GM19438 (cell line): ENCODE results near the gene ANKS1A.

Source experiments
- ATAC-seq: cut with Tn5 transposase; IDR thresholded peaks from one replicate; pipeline ENCODE4 v1.9.1; 2021; ENCODE audit warnings: low read depth; ENCODE audit not compliant: unreplicated experiment

The ANKS1A gene

DNA sequence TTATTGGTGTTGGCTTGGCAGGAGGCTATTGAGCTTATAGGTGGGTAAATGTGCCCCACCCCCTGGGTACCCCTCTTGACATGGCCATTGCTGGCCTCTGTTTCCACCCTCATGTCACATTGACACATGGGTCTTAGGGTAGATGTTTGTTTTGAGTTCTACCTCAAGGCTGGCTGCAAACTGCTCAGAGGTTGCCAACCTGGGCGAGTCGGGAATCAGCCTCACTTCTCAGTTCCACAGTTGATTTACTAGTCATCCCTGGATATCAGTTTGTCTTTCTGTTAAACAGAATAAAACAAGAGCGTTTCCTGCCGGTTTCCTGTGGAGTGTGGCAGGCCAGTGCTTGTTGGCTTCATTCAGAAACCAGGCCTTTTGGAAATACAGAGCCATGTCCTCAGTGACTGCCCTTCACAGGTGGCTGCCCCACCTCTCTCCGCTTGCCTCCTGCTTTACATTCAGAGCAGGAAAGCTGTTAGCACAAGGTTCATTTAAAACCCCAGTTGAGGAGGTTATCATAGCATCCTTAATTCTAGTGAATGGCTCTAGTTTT is 146.5 kb downstream of the ANKS1A start:
- ATAC-seq: no peak

DNA sequence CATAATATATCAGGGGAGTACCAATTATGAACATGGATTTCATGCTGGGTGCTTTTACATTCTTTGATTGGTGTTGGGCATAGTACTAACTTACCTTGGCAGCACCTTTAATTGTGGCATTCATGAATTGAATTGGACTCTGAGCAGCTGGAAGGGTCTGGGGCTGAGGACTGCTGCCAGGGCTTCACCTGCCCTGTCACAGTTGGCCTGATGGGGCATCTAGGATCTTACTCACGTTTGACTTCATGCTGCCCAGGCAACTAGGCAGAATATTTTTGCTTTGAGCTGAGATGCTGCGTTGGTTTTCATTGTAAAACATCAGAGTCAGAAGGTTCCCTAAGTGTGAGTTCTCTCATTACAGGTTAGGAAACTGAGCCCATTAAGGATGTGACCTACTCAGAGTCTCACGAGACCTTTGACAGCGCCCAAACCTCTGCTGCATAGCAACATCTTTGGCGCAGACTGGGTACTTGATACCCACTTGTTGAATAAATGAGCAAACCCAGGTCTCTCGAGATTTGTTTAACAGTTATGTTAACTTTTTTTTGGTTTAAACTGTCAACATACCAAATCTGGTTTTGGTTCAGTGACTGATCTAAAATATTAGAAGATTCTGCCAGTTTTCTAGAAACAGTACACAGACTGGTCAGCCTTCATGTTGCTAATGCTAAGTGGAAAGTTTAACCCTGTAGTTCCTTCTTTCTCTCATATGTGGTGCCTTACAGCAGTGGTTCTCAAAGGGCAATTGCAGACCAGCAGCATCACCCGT is 147.2 kb downstream of the ANKS1A start:
- ATAC-seq: no peak

DNA sequence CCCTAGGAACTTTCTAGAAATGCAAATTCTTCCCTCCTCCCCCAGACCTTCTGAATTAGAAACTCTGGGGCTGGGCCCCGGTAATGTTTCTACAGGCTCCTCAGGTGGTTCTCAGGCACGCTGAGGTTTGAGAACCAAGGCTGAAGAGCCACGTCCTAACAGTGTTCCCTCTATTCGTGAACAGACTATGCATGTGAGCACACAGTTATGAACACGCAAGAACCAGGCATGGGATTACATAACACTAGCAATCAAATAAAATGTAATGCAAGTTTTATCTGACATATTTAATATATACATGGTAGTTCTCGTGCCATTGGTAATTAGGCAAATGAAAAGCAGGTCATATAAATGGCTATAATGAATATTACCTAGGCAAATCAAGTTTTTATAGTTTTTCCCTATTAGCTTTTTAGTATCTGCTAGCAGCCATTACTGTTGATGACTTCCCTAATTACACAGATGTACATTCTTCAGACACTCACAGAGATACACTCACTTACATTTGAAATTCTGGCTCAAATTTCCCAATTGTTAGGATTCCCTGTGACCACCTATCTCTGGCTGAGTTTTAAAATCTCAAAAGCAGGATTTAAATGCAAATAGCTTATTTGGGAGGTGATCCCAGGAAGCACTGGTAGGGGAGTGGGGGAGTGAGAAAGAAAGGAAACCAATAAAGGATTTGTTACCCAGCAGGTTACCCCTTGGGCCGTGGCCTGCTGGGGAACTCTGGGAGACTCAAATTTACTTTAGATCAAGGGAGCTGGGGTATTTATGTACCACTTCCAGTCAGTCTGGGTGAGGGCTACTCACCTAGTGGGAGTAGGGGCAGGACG is 148.0 kb downstream of the ANKS1A start:
- ATAC-seq: no peak

DNA sequence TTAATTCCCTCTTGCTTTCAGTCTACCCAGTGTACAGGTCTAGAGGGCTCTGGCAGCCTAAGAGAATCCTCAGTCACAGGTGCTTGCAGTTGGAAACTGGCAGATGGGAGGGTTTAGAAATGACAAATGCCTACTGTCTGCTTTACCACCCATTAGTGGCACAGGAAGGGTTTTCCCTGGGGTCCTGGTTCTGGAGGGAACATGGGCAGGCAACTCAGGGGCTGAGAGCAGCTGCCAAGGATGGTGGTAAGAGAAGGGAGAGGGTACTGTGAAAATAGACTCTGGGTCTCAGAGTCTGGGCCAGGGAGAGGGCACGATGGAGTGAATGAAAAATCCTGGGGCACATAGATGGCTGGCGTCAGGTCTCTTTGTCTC is 148.6 kb downstream of the ANKS1A start:
- no peak for ATAC-seq

DNA sequence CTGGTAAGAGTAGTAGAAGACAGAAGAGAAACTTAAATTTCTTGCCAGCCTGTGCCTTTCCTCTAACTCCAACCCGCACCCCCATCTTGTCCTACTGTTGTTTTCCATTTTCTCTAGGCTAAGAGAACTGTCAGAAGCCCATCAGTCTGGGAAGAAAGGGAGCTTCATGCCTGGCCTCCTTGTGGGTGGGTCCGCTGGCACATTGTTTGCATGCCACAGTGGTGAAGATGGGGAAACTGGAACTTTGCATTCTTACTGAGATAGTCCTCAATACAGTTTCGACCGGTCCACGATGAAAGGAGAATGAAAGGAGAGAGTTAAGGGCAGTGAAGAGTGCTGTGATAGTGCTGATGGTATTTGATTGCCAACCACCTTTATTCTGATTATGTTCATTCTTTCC is 149.0 kb downstream of the ANKS1A start:
- ATAC-seq: no peak

DNA sequence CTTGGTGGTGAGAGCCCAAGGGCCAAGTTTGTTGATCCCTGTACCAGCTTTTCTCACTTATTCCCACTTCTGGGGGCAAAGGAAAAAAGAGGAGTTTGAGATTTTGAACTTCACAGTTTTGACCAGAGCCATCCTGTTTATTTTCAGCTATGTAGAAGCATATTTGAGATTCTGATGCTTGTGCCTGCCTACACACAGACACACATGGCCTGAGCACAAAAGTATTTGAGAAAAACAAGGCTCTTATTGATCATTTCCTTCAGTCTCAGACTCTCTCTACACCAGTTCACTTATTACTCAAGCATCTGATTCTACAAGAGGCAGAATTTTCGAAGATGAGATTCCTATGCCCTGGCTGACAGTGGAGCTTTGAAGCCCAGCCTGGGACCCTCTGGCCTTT is 151.3 kb downstream of the ANKS1A start:
- ATAC-seq: no peak

DNA sequence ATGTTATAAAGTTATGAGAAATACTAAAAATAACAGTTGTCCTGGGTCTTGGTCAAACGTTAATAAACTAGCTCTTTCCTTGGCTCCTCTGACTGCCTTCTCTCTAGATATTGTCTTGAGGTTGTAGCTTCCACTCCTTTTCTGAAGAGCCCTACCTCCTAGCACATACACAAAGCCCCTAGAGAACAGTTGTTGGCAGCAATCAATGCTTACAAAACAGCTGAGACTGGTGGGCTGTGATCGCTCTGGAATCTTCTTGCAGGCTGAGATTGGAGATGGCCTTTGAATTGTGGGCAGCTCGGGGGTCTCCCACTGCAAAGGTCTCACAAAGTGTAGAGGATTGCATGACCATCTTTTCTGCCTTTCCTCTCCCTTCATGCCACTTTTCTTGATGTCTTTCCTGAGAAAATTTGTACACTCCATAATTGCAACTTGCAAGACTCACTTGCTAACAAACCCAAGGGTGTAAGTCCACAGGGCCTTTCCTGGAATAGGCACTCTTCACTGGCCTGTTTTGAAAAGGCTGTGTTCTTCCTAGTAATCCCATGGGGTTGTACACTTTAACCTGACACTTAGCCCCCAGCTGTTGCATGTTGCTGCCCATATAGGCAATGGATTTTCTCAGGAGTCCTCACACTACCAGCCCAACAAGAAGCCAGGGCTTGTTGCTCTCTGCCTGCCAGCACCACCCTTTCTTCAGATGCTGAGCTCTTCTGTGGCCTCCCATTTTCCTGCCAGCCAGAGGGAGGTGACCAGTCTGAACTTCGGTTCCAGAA is 152.2 kb downstream of the ANKS1A start:
- ATAC-seq: no peak

DNA sequence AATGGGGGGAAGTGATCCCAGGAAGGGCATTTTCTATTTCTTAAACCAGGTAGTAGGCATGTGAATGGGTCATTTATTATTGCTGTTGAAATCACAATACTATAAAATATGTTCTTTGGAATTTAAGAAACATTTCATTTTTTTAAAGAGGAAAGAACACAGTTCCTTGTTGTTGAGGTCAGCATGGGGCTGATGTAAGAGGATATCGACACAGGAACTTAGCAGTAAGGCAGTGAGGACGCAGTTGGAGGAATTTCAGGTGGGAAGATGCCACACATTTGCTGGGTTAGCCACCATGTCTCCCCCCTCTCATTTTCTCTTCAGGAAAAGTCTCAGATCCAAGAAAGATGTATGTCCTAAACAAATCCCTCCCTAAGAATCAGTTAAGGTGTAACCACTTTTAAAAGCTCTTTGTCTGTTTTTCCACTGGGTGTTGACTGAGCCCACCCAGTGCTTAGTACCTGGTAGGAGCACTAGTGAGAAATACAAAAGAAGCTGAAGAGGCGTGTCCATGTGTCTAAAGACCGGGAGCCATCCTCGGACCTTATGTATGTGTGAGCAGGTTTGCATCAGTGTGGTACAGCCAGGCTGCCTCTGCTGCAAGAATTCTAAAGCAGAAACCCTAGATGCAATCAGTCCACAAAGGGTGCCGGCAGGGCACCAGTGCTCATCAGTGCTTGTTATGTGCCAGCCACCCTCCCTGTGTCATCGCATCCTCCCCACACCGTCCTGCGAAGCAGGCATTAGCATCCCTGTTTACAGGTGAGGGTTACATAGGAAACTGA is 153.2 kb downstream of the ANKS1A start:
- ATAC-seq: no peak

DNA sequence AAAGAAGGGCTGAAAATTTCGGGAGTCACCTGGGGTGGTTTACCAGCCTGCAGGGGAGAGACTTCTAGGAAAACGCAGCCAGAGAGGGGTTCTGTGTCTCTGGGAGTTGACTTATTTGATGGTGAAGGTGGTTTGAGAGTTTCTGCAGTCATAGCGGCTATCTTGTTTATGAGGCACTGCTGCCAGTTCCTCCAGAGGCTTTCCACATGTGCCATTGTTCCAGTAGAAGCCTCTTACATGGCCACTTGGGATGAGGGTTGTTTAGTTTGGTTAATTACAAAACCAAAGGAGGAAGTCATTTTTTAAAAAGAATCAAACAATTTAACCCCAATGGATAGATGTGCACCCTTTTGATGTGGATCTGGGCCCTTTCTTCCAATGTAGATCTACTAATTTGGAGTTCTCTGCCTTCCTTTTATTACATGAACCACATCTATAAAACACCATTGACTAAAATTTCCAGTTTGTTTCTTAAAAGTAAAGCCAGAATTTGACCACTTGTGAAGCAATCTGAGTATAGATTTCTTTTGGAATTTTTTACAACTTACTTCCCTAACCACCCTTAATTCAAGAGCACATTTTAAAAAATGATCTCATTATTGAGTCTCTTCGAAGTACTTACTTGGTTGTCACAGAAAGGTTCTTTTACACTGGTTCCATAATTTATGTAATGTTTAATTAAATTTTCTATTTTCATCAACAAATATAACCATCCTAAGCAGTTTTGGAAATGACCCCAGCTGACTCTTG is 154.5 kb downstream of the ANKS1A start:
- no peak for ATAC-seq

DNA sequence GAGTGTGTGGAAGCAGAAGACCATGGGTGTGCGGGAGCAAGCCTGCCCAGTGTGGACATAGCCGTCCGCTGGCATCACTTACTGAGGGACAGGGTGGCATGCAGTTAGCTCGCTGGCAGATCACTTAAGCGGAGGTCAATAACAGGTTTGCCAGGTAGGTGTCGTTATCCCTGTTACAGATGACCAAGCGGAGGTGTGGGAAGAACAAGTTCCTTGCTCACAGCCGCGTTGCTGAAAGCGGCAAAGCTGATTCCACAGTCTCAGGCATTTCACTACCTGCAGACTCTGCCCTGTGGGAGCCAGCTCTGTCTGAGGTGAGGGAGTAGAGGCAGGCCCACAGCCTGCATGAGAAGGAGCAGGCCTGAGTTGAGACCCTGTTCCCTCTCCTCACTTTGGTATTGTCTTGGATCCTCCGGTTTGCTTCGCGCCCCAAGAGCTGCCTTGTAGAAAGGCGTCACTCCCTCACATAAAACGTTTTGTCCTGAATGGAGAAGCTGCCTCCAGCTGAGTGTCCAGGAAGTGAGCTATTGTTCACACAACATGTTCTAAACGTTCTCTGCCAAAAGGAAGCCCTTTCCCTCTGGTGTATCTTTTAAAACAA is 155.2 kb downstream of the ANKS1A start:
- ATAC-seq: no peak

DNA sequence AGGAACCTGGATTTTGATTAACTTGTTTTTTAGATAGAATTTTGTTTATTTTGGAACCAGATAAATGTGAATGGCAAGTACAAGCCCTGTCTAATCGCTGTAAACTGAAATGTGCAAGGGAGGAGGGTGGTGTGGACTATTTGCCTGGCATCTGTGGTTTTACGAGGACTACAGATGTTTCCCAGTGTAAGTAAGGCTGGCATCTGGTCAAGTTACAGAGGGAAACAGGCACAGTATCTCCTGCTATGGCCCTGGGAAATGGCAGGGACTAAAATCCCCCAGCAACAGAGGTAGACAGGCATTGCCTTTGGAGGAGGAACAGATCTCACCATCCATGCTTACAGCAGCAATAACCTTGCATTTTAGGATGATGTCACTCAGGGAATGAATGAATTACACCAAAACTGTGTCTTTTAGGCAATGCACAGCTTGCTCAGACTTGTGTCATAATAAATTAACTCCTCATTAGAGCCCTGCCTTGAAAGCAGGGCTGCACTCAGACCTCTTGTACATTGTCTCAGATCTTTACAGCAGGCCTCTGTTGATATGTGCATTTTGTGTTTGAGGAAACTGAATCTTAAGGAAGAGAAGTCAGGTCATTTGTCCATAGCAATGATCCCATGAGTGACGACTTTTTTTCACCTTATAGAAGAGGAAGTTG is 155.8 kb downstream of the ANKS1A start:
- ATAC-seq: no peak

DNA sequence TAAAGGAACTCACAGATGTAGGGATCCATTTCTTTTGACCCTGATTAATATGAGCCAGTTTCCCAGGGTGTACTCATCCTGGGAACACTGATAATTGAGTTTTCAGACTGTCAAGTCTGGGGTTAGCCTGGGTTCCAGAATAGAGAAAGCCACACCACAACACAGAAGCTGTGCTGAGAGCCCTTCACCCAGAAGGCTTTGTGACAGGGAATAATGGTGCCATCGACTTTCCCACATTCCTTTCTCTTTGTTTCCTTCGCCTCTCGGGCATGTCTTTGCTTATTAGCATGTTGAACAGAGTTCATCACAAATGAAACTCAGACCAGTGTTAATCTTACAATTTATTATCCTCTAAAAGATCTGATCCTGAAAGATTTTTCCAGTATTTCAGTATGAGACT is 157.0 kb downstream of the ANKS1A start:
- ATAC-seq: no peak

DNA sequence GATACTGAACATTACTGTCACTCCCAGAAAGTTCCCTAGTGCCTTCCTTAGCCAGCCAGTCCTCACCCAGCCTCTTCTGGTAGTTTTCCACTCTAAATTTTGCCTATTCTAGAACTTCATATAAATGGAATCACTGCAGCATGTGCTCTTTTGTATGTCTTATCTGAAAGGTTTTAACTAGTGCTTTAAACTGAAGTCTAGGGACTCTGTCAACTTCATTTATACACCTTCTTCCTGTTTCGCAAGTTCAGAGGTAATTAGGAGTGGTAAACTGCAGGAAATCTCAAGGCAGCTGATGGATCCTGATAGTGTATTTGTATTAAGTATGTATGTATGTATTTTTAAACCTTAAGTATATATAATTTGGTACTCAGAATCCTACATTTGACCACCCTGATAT is 157.8 kb downstream of the ANKS1A start:
- no peak for ATAC-seq

DNA sequence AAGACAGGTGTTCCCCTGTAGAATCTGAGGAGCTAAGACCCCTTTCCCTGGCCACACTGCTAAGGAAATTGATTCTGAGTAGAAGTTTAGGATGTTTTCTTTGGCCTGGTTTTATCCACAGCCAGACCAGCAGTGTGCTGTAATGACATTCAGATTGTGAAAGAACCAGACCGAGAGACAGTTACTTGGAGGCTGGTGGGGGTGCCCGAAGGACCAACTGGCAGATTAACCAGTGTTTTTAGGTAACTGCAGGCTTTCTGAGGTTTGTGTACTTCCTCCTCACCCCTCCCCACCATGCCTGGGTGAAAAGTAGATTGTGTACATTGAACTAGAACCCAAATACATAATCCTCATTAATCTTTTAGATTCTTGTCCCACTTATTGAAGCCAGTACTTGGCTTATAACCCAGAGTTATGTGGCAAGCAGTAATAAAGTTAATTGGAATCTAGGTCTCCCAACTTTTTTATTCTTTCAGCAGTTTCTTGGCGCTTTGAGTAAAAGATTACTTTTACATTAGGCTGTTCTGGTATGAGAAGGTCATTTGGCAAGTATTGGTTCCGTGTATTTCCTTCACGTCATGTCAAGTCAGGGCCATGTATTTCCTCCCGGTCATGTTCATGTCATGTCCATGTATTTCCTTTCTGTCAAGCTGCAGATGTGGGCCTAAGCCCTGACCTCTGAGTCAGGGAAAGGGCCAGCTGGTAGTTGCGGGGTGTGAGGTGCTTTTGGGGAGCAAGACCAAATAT is 158.4 kb downstream of the ANKS1A start:
- ATAC-seq: no peak

DNA sequence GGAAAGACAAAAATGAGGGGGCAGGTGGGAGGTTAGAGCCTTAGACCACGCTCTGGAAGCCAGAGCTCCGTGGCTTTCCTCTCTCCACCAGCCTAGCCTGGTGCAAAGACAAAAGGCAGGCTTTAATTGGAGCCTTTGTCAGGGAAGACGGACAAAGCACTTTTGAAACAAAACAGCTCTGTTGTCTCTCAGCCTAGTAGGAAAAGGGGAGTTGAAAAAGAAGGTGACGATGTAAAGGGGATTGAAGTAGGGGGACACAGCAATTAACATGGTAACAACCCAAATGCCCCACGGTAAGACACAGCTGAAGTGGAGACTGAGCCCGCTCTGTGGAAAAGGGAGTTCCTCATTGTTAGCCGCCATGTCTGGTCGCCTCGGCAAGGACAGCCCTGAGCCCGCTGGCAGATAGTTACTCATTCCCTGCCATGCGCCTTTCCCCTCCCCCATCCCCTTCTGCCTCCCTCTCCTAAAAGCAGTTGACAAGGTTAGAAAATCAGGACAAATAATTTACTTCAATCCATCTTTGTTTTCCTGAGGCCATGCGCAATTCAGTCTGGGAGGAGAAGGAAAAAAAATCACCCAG is 159.1 kb downstream of the ANKS1A start:
- no peak for ATAC-seq

DNA sequence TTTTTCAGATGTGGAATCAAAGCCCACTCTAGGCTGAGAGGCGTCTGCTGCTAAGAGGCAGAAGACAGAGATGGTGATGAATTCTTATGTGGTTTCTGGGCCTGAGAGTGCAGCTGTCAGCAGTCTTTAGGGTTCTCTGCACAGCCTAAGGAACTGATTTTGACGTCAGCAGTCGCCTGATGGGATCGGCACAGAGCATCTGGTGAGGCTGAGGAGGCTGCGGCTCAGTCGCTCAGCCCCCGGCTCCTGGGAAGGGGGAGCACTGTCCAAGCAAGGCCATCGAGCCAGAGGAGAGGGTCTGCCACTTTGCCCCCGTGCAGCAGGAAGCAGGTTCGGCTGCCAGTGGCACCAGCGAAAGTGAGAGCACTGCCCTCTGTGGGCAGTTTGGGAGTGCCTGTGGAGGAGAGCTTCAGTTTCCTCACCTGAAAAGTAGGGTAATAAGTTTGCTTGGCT is 159.6 kb downstream of the ANKS1A start:
- no peak for ATAC-seq

DNA sequence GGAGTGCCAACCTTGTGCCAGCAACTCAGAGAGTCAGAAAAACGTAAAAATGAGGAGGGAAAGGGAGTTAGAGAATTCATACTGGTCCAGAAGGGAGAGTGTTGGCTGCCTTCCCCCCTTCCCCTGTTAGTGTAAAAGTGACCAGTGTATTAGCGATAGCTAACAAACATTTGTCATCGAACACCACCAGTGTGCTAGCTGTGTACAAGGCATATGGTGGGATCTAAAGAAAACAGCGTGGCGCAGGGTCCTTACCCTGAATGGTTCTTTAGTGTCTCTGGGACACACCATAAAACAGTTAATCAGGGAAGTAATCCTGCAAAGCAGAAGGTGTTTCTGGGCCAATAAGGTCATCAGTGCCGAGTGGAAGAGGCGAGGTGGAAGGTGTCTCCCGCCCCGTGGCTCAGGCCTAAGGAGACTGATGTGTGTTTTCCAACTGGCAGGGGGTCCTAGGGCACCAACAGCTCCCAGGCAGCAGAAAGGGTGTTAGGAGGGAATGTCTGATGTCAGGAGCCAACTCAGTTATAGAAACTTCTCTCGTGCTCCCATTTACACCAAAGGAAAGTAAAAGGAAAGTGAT is 160.2 kb downstream of the ANKS1A start:
- no peak for ATAC-seq
